CD14-positive monocyte (primary cell): ENCODE data around the gene MAPK7. TPM values are rescaled to one million over a fixed set of nuclear protein-coding genes. Genes with fewer than 3 reads are reported as not detected.

Experiments used
- DNase-seq, 3 donors: peaks; one replicate each; pipeline ENCODE4 v3.0.0-alpha.2; 2011 to 2022
- H2AFZ ChIP-seq: 2 replicates; pipeline ENCODE4 v1.6.0; 2012; ENCODE audit warnings: mild to moderate bottlenecking, low read depth, low read length, inconsistent platforms; ENCODE audit not compliant: insufficient read depth, poor library complexity, severe bottlenecking
- H3K27ac ChIP-seq, 2 donors: 1 replicate in 1 of 2; 2 replicates in 1 of 2; pipeline ENCODE4 v1.5.1; 2012 to 2013; ENCODE audit warnings: low read length in 2 of 2, control low read depth in 1 of 2, inconsistent platforms in 1 of 2, low read depth in 1 of 2, mild to moderate bottlenecking in 1 of 2
- H3K27me3 ChIP-seq, 2 donors: one replicate each; pipeline versions ENCODE4 v1.6.0 to v1.6.1; 2011 to 2013; ENCODE audit warnings: low read length in 2 of 2; ENCODE audit not compliant: control insufficient read depth in 2 of 2, insufficient read depth in 2 of 2
- H3K36me3 ChIP-seq, 2 donors: replicated peaks in 1 of 2; 1 replicate in 1 of 2; 2 replicates in 1 of 2; pipeline versions ENCODE4 v1.5.1 to v1.6.1; 2012 to 2013; ENCODE audit warnings: low read length in 2 of 2, control low read depth in 1 of 2, inconsistent platforms in 1 of 2, mild to moderate bottlenecking in 1 of 2; ENCODE audit not compliant: insufficient read depth in 2 of 2, control insufficient read depth in 1 of 2
- H3K4me1 ChIP-seq, 2 donors: 1 replicate in 1 of 2; 2 replicates in 1 of 2; pipeline versions ENCODE4 v1.5.1 to v1.6.1; 2012 to 2013; ENCODE audit warnings: low read length in 2 of 2, control low read depth in 1 of 2, inconsistent platforms in 1 of 2, mild to moderate bottlenecking in 1 of 2, moderate library complexity in 1 of 2; ENCODE audit not compliant: insufficient read depth in 2 of 2, control insufficient read depth in 1 of 2
- H3K4me2 ChIP-seq: replicated peaks from 2 replicates; pipeline ENCODE3; 2012; ENCODE audit warnings: low read length, moderate library complexity, mild to moderate bottlenecking; ENCODE audit not compliant: poor library complexity, severe bottlenecking; ENCODE audit errors: extremely low read depth
- H3K4me3 ChIP-seq, 3 experiments: fragments of 200-600 bp in 1 of 3; sonication (generic) in 1 of 3; replicated peaks in 1 of 3; 1 replicate in 2 of 3; 2 replicates in 1 of 3; pipeline ENCODE4 v1.5.1; 2011 to 2013; ENCODE audit warnings: low read length in 3 of 3, mild to moderate bottlenecking in 3 of 3, control low read depth in 2 of 3, low read depth in 2 of 3, inconsistent platforms in 1 of 3, moderate library complexity in 1 of 3
- H3K79me2 ChIP-seq: 2 replicates; pipeline ENCODE4 v1.6.0; 2012; ENCODE audit warnings: mild to moderate bottlenecking, control low read depth, inconsistent platforms, low read length, moderate library complexity; ENCODE audit not compliant: insufficient read depth
- H3K9ac ChIP-seq: 2 replicates; pipeline ENCODE4 v1.6.0; 2017; ENCODE audit warnings: low read length, mild to moderate bottlenecking; ENCODE audit not compliant: insufficient read depth, poor library complexity, severe bottlenecking
- H3K9me3 ChIP-seq, 2 donors: replicated peaks in 1 of 2; 1 replicate in 1 of 2; 2 replicates in 1 of 2; pipeline versions ENCODE4 v1.5.1 to v1.6.1; 2012 to 2013; ENCODE audit warnings: low read length in 2 of 2, control low read depth in 1 of 2; ENCODE audit not compliant: control insufficient read depth in 1 of 2, insufficient read depth in 1 of 2
- H4K20me1 ChIP-seq: 2 replicates; pipeline ENCODE4 v1.6.0; 2012; ENCODE audit warnings: mild to moderate bottlenecking, low read length, control low read depth, moderate library complexity; ENCODE audit not compliant: insufficient read depth
- H3K27ac Mint-ChIP-seq, 7 donors: one replicate each; pipeline ENCODE4 v1.8.0; 2020; ENCODE audit warnings: mild to moderate bottlenecking in 7 of 7, mixed read lengths in 7 of 7, moderate library complexity in 6 of 7, inconsistent platforms in 2 of 7
- H3K27me3 Mint-ChIP-seq, 3 donors: one replicate each; pipeline ENCODE4 v1.8.0; 2021 to 2022; ENCODE audit warnings: low read depth in 3 of 3, mild to moderate bottlenecking in 3 of 3, mixed read lengths in 3 of 3, moderate library complexity in 3 of 3, inconsistent platforms in 1 of 3
- H3K36me3 Mint-ChIP-seq, 2 donors: one replicate each; pipeline ENCODE4 v1.8.0; 2020; ENCODE audit warnings: mixed read lengths in 2 of 2, inconsistent platforms in 1 of 2, mild to moderate bottlenecking in 1 of 2
- H3K4me1 Mint-ChIP-seq: one replicate; pipeline ENCODE4 v1.8.0; 2020; ENCODE audit warnings: mild to moderate bottlenecking, mixed read lengths
- H3K4me3 Mint-ChIP-seq, 2 donors: one replicate each; pipeline ENCODE4 v1.8.0; 2020; ENCODE audit warnings: mild to moderate bottlenecking in 2 of 2, mixed read lengths in 2 of 2, moderate library complexity in 1 of 2
- H3K9me3 Mint-ChIP-seq, 7 donors: one replicate each; pipeline ENCODE4 v1.8.0; 2020 to 2022; ENCODE audit warnings: mixed read lengths in 7 of 7, mild to moderate bottlenecking in 6 of 7, moderate library complexity in 6 of 7, inconsistent platforms in 2 of 7
- WGBS: methylation state at CpG from one replicate; pipeline ENCODE4 v1.1.5; 2013; ENCODE audit warnings: missing lambda C conversion rate; ENCODE audit not compliant: insufficient coverage; 5-methylcytosine and 5-hydroxymethylcytosine counted together
- intact Hi-C, 2 donors: fragments of 100-400 bp; cut with micrococcal nuclease; formaldehyde crosslinking; loops; one replicate each; pipeline versions ENCODE4 v1.15.0 to v1.15.1; 2023
- polyA plus RNA-seq, 3 donors: library from polyadenylated mRNA; depleted of rRNA in 1 of 3; unstranded in 2 of 3; stranded (reverse) in 1 of 3; fragments of 300-500 nt in 2 of 3; fragments of >200 nt in 1 of 3; fragmentation: Illumina TruSeq in 2 of 3; gene quantifications; 1 replicate in 2 of 3; 2 replicates in 1 of 3; pipeline ENCODE4 v1.2.3, GENCODE V29; 2012 to 2021
- TF ChIP-seq, protein P1 (sequence below): fragments of 200-600 bp; IDR thresholded peaks from one replicate; pipeline ENCODE4 v1.8.0; 2022; ENCODE audit warnings: antibody characterized with exemption, mild to moderate bottlenecking

The MAPK7 gene
- polyA plus RNA-seq, 3 donors, result 9.3 to 130 (median 10.0) TPM

DNA sequence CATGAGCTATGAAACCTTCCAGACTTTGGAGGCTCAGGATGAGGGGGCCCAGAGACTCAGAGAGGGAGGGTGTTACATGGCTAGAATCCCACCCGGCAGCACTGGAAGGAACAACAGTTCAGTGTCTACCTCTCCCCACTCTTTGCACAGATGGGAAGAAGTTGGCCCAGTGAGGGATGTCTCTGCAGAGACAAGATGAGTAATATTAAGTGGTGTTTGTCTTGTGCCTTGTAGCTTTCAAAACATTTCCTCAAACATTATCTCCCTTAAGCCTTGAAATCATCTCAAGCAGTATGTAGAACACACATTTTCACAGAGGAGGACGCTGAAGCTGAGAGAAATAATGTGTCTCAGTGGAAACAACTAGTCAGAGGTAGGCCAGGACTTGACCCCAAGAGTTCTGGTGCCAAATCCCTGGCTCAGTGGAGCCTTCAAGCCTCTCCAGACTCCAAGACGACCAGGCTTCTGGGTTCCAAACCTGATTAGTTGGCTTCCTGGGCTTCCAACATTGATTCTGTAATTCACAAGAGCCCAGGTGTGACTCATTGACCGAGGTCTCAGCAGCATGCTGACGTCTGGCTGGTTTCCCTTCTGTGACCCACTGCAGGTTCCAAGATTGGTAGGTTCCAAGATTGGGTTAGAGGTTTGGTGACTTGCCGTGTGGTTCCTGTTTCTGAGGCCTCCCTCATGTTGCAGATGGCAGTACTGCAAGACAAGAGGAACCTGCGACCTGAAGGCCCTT is 40.1 kb downstream of the MAPK7 start:
- Mint-ChIP-seq H3K4me1 (peaks cover 14% of the 10 kb centered on the region), H3K4me3 (no peak overlapping the region), H3K9me3 (no peaks in the 10 kb centered on the region), H3K36me3 (no peaks in the 10 kb centered on the region), H3K27me3 (peaks cover under 1 to 8% (median 2%) of the 10 kb centered on the region in 3 donors), H3K27ac (peak overlapping the region in 4 of 7 donors; percentile 11 to 77 (median 36))
- no peaks in the 10 kb centered on the region for H4K20me1 ChIP-seq
- intact Hi-C loops, result loop anchor here in 1 of 2 donors (5.0 to 10.0 kb wide), 2 partner anchors 36 to 54 kb away; partner anchors contain the start of gene B9D1
- peak; percentile 68 to 86 (median 72) for DNase-seq
- H3K9me3 ChIP-seq, result no peaks in the 10 kb centered on the region
- WGBS, result 37% methylated on average over 3 of the region's 7 CpGs
- no peak overlapping the region for H3K4me3 ChIP-seq
- peaks cover 3 to 7% of the 10 kb centered on the region in 2 donors for H3K4me1 ChIP-seq
- H3K9ac ChIP-seq, result no peak overlapping the region
- H3K27ac ChIP-seq, result no peak overlapping the region
- H3K36me3 ChIP-seq, result no peaks in the 10 kb centered on the region
- no peak overlapping the region for H2AFZ ChIP-seq
- H3K4me2 ChIP-seq, result no peak overlapping the region
- no peaks in the 10 kb centered on the region for H3K27me3 ChIP-seq
- no peaks in the 10 kb centered on the region for H3K79me2 ChIP-seq
- TF ChIP-seq, protein P1, sequence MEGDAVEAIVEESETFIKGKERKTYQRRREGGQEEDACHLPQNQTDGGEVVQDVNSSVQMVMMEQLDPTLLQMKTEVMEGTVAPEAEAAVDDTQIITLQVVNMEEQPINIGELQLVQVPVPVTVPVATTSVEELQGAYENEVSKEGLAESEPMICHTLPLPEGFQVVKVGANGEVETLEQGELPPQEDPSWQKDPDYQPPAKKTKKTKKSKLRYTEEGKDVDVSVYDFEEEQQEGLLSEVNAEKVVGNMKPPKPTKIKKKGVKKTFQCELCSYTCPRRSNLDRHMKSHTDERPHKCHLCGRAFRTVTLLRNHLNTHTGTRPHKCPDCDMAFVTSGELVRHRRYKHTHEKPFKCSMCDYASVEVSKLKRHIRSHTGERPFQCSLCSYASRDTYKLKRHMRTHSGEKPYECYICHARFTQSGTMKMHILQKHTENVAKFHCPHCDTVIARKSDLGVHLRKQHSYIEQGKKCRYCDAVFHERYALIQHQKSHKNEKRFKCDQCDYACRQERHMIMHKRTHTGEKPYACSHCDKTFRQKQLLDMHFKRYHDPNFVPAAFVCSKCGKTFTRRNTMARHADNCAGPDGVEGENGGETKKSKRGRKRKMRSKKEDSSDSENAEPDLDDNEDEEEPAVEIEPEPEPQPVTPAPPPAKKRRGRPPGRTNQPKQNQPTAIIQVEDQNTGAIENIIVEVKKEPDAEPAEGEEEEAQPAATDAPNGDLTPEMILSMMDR, result peak; percentile 46

DNA sequence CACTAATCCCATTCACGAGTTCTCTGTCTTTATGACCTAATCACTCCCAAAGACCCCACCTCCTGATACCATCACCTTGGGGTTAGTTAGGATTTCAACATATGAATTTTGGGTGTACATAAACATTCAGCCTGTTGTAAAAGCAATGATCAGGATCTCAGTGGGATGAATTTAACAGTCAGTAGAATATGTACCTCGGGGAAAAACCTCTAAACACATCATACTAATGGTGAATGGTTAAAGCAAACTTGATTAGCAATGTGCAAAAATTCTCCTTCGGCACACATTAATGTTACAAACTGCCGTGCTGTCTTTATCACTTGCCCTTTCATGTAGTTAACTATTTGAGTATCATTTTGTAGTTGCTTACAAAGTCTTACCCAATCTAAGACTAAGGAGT is 42.9 kb downstream of the MAPK7 start:
- no peak overlapping the region for H3K4me3 Mint-ChIP-seq
- intact Hi-C loops, result no loop called here
- no peak overlapping the region for H3K27ac Mint-ChIP-seq
- TF ChIP-seq, protein P1, result no peak
- Histone ChIP-seq H3K79me2 (no peaks in the 10 kb centered on the region), H3K9ac (no peak overlapping the region), H3K27me3 (no peaks in the 10 kb centered on the region), H3K4me3 (no peak overlapping the region), H3K4me1 (peaks cover 3 to 7% of the 10 kb centered on the region in 2 donors), H3K36me3 (no peaks in the 10 kb centered on the region), H3K4me2 (no peak overlapping the region), H4K20me1 (no peaks in the 10 kb centered on the region), H3K27ac (no peak overlapping the region), H2AFZ (no peak overlapping the region), H3K9me3 (no peaks in the 10 kb centered on the region)
- peaks cover 14% of the 10 kb centered on the region for H3K4me1 Mint-ChIP-seq
- WGBS, result no CpG with 5 or more reads among the region's 4 CpGs
- no peak for DNase-seq
- H3K9me3 Mint-ChIP-seq, result peaks cover 0 to 3% (median 0%) of the 10 kb centered on the region in 7 donors
- H3K36me3 Mint-ChIP-seq, result no peaks in the 10 kb centered on the region
- peaks cover 0 to 4% (median 2%) of the 10 kb centered on the region in 3 donors for H3K27me3 Mint-ChIP-seq
